Brain pericyte (primary cell): ENCODE measurements around the gene NPEPL1.

Experiments used
- DNase-seq: peaks from one replicate; pipeline ENCODE4 v3.0.0-alpha.2; 2012; ENCODE audit warnings: low read depth, low spot score

The NPEPL1 gene

DNA sequence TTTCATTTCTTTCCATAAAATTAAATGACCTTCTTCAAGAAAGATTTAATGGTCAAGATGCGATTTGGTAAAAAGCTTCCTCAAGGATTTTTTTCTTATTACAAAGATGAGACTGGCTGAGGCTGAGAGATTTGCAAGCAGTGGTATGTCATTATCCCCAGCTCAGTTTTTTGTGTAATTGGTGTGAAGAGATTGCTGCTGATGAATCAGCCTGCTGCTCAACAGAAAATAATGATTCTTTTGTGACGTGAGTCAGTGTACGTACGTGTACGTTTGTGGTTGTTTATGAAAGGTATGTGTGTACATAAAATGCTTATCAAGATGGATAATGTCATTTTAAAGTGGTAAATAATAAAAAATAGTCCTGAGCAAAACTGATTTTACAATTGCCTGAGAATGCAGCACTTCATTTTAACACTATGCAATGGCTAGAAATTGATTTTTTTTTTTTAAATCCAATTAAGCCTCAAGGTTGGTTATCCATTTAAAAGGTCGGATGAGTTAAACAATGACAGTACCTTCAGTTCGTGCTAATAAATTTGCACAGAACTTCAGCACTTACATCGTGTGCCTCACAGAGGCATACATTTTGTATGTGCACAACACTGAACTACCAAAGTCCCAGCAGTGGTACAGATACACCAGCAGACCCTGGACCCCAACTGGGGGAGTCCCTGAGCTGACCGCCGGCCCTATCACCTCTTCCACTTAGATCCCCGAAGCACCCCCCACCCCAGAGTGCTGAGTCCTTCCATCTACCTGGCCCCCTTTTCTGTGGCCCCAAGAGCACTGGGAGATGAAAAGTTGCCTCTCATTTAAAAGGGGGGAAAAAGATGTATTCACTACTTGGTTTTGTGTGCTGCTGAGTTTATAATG, 9.7 kb upstream of the NPEPL1 start:
- no peak for DNase-seq

DNA sequence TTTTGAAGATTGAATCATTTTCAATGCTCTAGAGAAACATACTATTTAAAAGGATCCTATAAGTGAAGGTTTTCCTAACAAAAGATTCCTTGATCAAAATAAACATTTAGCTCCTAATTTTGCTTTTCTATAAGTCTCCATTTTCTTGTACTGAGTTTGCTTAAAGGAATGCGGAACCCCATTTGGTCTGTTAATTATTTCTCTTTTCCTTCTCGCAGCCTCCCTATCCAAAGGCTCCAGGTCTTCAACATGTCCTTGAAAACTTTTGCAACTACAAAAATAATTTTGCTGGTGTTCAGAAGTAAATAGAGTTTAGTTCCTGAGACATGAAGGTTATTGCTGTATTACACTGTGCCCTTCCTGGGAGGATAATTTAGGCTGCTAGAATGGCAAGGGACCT, 8.3 kb upstream of the NPEPL1 start:
- no peak for DNase-seq

DNA sequence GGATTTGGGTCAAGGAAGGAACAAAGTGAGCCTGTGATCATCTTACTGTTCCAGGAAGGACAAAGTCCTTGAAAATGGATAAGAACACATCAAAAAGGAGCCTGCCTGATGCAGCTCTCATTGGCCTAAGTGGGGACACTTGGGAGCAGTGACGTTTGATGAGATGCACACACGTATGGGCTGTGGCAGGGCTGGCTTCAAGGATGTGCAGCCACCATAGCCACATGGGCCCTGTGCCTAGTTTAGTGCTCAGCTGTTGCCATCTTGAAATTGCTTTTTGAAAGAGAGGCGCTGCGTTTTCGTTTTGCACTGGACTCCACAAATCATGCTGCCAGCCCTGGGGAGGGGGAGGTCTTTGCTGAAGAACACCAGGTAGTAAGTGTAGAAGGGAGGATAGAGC, 6.6 kb upstream of the NPEPL1 start:
- DNase-seq, result no peak

DNA sequence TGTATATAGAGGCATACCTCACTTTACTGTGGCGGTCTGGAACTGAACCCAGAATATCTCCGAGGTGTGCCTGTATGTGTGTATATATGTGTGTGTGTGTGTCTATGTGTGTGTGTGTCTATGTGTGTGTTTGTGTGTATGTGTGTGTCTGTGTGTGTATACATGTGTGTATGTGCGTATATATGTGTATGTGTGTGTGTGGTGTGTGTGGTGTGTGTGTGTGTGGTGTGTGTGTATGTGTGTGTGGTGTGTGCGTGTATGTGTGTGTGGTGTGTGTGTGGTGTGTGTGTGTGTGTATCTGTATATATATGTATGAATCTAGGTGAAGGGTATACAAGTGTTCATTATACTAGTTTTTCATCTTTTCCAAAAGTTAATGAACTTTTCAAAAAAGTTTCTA, 4.2 kb upstream of the NPEPL1 start:
- no peak for DNase-seq

DNA sequence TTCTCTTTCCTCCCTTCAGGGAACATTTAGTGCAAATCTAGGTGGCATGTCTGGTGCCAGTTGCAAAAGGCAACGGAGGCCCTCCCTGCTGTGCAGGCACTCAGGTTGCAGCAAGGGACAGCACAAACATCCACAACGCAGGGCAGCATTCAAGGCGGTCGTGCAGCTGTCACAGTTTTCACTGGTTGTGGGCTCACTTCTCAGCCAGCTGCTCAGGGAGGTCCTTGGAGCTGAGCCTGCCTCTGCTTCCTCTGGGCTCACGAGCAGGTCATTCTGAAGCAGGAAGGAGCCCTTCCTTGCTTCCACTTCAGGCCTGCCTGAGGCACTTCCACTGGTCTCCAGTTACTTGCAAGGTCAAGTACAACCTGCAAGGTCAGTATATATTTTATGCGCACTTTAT, 3.8 kb upstream of the NPEPL1 start:
- DNase-seq, result no peak

DNA sequence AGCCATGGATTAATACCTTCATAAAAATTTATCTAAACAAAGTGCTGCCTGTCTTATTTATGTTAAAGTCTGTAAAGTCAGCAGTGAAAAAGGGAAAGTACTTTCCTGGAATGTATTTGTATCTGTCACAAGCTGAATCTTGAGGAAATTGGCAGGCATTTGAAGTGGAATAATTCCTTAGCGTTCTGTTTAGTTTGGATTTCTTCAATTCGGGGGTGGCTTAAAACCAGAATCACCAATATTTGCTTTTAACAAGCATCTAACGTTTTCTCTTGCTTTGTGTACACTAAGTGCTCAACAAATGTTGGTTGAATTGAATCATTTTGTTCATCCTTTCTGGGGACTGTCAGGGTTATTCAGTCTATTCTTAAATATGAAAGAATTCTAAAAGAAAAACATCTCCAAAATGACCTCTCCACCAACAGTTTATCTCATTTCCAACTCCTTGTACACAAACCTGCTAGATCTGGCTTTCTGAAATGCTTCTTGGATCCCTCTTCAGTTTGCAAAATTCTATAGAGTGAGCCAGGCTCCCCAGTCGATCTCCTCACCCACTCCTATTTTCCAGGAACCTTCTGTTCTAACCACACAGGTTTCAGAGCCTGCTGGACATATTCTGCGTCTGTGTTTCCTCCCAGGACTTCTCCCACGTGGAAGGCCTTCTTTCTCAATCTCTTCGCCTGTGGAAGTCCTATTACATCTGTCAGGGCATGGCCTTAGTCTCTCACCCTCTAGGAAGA, 2.0 kb upstream of the NPEPL1 start:
- DNase-seq, result no peak

DNA sequence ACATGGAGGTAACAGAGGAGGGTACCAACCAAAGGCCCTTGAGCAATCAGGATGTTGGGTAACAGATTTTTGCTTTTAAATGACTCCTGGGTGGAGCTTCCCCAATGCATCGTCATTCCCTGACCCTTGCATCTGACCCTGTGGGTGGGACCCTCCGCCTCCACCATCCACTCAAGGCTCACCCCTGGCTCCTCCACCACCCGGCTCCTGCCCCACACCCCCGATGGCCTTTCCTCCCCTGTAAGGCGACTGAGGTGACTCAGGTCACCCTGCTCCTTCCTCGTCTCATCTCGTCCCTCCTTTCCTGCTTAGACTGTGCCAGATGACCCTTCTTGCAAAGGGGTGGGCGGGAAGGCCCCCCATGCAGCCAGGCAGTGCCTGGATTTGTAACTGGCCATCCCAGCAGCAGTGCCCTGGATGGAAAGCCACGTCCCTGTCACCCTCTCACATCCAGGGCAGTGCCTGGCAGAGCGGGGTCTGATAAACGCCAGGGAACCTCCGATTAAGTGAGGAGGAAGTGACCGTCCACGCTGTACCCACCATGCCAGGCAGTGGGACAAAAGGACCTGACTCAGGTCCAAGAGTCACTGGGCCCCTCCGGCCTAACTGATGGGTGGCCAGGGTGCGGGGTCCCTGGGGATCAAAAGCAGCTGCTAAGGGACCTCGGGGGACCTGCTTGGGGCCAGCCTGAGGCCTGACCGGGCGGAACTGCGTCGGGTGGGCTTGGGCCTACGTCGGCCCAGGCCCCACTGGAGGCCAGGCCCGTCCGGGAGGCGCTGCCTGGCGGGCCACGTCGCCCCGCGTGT, 624 bp upstream of the NPEPL1 start:
- DNase-seq, result no peak

DNA sequence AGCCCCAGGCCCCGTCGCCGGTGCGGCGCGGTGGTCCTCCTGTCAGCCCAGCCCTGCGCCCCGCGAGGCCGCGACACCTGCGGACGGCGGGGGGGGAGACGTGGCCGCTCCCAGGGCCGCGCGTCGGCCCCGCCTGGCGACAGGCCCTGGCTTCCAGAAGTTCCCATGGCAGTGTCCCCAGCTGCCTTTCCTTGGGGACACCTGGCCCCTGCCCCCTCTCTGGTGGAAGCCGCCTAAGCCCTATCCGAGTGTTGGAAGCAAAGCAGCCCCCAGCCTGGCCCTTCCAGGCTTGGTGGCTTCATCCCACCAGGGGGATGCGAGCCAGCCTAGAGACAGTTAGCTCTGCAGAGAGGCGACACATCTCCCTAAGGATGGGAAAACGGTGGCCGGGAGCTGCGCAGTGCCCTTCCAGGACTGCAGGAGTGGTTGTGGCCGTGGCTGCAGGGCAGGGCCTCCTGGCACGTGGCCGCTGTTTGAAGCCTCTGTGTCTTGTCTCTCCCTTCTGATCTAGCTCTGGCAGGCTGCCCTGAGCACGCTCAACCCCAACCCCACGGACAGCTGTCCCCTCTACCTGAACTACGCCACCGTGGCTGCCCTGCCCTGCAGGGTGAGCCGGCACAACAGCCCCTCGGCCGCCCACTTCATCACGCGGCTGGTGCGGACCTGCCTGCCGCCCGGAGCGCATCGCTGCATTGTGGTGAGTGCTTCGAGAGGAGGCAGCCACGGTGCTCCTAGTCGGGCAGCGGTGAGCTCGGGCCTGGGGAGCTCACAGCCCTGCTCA, 816 bp downstream of the NPEPL1 start:
- no peak for DNase-seq

DNA sequence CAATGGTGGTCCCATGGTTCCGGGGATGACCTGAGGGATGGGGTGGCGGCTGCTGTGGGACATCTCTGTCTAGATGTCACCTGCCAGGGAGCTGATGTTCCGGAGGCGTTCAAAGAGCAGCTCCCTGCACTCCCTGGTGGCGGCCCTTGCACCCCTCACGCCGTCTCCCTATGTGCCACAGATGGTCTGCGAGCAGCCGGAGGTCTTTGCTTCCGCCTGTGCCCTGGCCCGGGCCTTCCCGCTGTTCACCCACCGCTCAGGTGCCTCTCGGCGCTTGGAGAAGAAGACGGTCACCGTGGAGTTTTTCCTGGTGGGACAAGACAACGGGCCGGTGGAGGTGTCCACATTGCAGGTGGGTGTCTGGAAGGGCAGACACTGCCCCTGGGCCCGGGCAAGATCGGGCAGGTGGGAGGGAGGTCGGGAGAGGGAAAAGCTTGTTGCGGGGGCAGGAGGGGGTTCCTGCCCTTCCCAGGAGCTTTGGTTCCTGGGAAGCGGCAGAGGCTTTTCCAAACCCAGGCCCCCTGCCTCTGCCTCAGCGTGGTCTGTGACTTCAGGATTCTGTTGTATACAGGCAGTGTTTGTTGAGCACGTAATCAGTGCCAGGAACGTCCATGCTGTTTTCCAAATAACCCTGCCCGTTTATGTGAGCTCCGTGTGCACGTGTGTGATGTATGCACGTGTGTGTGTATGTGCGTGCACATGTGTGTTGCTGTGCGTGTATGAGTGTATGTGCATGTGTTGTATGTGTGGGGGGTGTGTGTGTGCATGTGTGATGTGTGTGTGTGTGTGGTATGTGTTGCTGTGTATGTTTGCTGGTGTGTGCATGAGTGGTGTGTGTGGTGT, 1.9 kb downstream of the NPEPL1 start:
- DNase-seq, result no peak

DNA sequence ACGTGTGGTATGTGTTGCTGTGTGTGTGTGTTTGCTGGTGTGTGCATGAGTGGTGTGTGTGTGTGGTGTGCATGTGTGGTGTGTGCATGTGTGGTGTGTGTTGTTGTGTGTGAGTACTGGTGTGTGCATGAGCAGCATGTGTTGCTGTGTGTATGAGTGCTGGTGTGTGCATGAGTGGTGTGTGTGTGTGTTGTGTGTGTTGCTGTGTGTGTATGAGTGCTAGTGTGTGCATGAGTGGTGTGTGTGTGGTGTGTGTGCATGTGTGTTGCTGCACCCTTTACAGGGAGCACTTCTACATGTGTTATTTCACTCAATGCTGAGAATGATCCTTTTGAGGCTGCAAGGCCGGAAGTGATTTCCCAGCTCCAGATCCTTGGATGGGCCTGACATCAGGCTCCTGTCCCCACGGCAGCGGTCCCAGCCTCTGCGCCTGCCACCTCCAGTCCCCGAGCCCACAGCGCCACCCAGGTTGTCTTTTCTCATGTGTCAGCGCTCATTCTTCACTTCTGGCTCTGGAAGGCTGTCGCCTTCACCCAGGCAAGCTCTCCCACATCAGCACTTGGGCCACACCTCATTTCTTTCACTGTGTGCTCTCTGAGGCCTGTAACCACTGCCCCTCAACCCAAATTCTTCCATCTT, 2.6 kb downstream of the NPEPL1 start:
- no peak for DNase-seq

DNA sequence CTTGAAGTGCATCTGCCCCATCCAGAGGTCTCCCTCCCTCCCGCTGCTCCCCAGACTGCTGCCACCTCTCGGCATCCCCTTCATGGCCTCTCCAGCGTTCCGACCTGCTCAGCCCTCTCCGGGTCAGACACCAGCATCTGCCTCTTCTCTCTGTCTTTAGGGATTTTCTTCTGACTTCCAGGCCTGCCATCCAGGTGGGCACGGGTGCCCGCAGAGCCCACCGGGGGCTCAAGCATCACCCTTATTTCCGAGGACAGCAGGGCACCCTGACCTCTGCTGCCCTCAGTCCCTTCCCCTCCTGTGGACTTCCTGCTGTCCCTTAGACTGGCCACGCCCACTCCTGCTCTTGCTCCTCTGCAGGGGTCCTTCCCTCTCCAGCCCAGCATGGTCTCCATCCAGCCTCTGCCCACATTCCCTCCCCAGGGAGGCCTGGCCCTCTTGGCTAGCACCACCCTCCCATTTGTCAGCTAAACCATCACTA, 3.3 kb downstream of the NPEPL1 start:
- no peak for DNase-seq

DNA sequence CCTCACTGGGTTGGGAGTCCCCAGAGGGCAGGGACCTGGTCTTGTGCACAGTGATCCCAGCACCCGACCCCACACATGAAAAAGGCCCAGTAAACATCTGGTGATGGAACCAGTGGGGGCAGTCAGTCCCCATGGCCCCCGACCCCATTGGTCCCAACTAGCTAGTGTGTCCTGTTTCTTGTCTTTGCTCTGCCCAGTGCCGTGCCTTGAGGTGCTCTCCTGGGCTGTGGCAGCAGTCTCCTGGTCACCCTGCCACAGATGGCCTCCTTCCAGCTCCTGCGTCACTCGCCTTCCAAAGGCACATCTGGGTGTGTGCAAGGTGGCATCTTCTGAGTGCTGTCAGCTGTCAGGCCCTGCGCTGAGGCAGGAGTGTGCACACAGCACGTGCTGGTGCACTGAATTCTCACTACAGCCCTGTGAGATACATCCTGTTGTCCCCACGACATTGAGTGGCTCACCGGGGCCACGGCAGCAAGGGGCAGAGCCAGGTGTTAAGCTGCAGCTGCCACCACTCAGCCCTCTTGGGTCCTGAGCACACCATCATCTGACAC, 3.9 kb downstream of the NPEPL1 start:
- no peak for DNase-seq

DNA sequence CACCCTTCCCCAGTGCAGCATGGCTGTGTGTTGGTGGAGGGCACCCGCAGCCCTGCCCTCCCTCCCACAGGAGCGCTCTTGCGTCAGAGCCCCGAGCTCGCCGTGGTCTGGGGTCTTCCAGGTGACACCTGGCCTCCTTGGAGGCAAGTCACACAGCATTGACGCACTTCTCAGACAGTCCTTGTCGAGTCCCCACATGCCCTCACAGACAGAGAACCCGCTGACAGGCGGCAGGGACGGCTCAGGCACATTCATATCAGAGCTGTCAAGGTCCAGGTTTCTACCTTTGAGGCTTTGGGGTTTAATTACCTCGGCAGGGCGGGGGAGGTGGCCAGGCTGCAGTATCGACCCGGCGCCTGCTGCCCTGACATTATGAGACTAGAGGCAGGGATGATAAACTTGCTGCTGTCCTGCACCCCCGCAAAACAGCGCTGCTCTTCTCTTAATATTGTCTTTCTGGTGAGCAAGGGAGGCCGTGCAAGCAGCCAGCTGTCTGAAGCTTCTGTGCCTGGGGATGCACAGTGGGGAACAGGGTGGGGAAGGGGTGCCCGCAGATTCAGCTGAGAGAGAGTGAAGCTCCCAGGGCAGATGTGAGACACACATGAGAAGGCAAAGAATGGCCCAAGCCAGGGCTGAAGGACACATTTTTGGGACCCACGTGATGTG, 4.7 kb downstream of the NPEPL1 start:
- DNase-seq, result no peak

DNA sequence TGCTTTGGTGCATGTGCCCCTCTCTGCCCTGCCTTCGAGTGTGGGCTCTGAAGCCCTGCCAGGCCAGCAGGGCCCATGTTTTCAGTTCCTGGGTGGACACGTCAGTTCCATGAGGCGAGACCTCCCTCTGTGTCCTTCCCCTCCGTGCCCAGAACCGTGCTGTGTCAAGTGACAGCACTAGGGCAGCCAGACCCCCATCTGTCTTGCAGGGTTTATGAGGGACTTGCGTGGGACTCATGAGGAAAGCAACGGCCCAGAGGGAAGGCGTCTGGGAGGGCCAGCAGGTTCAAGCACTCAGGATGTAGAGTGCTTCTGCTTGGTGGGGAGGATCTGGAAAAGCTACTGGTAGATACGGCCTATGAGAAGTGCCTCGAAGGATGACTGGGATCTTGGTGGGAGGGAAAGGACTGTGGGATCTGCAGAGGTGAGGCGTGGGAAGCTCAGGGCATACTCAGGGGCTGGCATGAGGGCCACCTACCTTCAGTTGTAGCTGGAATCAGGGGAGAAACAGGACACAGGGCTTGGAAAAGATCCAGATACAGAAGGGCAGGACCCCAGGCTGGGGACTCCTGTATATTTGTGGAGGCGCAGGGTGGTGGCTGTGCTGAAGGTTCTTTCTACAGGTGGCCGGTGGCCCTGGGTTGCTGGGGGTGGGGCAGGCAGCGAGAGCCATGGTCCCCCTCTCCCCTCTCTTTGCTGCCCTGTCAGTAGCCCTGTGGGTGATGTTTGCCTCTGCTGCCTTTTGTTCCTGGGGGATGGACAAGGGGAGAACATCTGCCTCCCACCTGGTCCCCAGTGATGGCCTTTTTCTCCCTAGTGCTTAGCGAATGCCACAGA, 5.5 kb downstream of the NPEPL1 start:
- DNase-seq, result no peak

DNA sequence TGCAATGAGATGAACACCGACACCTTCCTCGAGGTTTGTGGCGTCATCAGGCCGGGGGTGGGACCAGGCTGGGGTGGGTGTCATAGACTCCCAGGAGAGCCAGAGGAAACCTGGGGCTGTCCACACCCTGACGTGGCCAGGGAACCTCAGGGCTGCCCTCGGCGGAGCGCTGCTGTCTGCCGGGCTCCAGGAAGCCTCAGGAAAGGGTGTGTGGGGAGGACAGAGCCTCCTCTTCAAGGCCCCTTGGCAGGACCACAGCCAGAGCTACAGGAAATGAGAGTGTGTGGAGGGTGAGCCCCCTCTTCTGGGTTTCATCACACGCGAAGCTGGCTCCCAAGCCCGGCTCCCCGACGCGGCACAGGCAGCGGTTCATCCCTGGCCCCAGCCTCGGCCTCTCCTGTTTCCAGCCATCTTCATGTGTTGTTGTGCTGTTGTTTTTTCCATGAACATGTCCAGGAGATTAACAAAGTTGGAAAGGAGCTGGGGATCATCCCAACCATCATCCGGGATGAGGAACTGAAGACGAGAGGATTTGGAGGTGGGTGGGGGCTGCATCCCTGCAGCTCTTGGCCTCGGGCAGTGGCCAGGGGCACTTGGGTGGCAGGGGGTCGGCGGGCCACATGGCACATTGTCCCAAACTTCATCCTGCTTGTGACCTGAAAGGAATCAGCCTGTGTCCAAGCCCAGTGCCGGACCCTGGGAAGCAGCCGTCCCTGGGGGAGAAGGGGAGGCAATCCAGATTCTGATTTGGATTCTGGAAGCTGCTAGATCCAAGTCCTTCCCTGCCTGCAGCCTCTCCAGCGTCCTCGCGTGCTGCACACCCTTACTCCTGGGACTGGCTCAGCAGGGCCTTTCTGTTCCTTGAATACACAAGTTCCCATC, 6.4 kb downstream of the NPEPL1 start:
- DNase-seq, result no peak

DNA sequence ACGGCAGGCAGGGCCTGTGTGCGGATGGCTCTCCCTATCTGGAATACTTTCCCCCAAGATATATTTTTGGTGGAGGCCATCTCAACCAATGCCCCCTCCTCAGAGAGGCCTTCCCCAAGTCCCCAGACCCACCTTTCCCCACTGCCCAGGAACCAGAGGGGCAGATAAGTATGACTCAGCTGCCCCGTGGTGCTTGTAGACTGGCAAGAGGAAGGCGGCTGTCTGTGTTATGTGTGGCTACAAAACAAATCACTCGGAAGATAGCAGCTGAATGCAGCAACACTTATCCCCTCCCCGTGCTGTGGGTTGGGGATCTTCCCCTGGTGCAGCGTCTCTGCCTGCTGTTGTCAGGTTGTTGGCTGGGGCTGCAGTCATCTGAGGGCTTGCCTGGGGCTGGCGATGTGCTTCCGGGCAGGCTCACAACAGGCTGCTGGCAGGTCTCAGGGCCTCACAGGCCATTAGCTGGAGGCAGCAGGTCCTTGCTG, 7.1 kb downstream of the NPEPL1 start:
- no peak for DNase-seq
